Liver (tissue), 9 donors: Measurements from ENCODE around the gene FAM131B. TPM values are rescaled to one million over a fixed set of nuclear protein-coding genes. Genes with fewer than 3 reads are reported as not detected.

ENCODE experiments used
- DNase-seq: peaks from one replicate; pipeline ENCODE4 v3.0.0-alpha.2; 2017; ENCODE audit warnings: low spot score
- H3K27ac ChIP-seq, 2 donors: one replicate each; pipeline ENCODE4 v1.7.0; 2013; ENCODE audit warnings: inconsistent platforms in 2 of 2, low read length in 2 of 2, control low read depth in 1 of 2, low read depth in 1 of 2, mild to moderate bottlenecking in 1 of 2
- H3K27me3 ChIP-seq, 4 donors: one replicate each; pipeline versions ENCODE4 v1.6.1 to v1.7.0; 2013; ENCODE audit warnings: low read length in 3 of 4, inconsistent platforms in 1 of 4, mild to moderate bottlenecking in 1 of 4, moderate library complexity in 1 of 4; ENCODE audit not compliant: control insufficient read depth in 4 of 4, insufficient read depth in 4 of 4
- H3K36me3 ChIP-seq, 4 donors: one replicate each; pipeline versions ENCODE4 v1.6.1 to v1.7.0; 2013; ENCODE audit warnings: low read length in 3 of 4, mild to moderate bottlenecking in 3 of 4, low read depth in 1 of 4, moderate library complexity in 1 of 4; ENCODE audit not compliant: control insufficient read depth in 4 of 4, insufficient read depth in 3 of 4
- H3K4me1 ChIP-seq, 4 donors: one replicate each; pipeline versions ENCODE4 v1.6.1 to v1.7.0; 2013; ENCODE audit warnings: low read length in 3 of 4, mild to moderate bottlenecking in 3 of 4, moderate library complexity in 1 of 4; ENCODE audit not compliant: control insufficient read depth in 4 of 4, insufficient read depth in 4 of 4
- H3K4me3 ChIP-seq, 3 donors: one replicate each; pipeline versions ENCODE4 v1.6.1 to v1.7.0; 2013; ENCODE audit warnings: low read length in 3 of 3, control low read depth in 1 of 3, low read depth in 1 of 3, mild to moderate bottlenecking in 1 of 3
- H3K9ac ChIP-seq, 2 donors: one replicate each; pipeline ENCODE4 v1.7.0; 2013; ENCODE audit warnings: low read length in 2 of 2, mild to moderate bottlenecking in 2 of 2, moderate library complexity in 2 of 2, control low read depth in 1 of 2, low read depth in 1 of 2
- H3K9me3 ChIP-seq, 4 donors: one replicate each; pipeline versions ENCODE4 v1.6.1 to v1.7.0; 2013; ENCODE audit warnings: low read length in 3 of 4; ENCODE audit not compliant: control insufficient read depth in 4 of 4
- EGR1 ChIP-seq, 2 donors: IDR thresholded peaks; 2 replicates each; pipeline ENCODE4 v1.6.1; 2016 to 2018; ENCODE audit warnings: antibody characterized with exemption in 2 of 2, low read depth in 2 of 2
- FOXA2 ChIP-seq: IDR thresholded peaks from 2 replicates; pipeline ENCODE4 v1.6.1; 2016; ENCODE audit warnings: antibody characterized with exemption
- GABPA ChIP-seq, 2 donors: IDR thresholded peaks in 1 of 2; conservative IDR thresholded peaks in 1 of 2; 2 replicates each; pipeline ENCODE4 v1.6.1; 2016; ENCODE audit warnings: antibody characterized with exemption in 2 of 2, mild to moderate bottlenecking in 1 of 2, moderate library complexity in 1 of 2
- HNF4A ChIP-seq, 2 donors: conservative IDR thresholded peaks; 2 replicates each; pipeline ENCODE4 v1.6.1; 2016; ENCODE audit warnings: antibody characterized with exemption in 2 of 2, mild to moderate bottlenecking in 2 of 2
- HNF4G ChIP-seq: IDR thresholded peaks from 2 replicates; pipeline ENCODE4 v1.6.1; 2016; ENCODE audit warnings: antibody characterized with exemption
- MAX ChIP-seq: IDR thresholded peaks from 2 replicates; pipeline ENCODE4 v1.6.1; 2016; ENCODE audit warnings: antibody characterized with exemption
- NR2F2 ChIP-seq: IDR thresholded peaks from 2 replicates; pipeline ENCODE4 v1.6.1; 2016; ENCODE audit warnings: antibody characterized with exemption
- RXRA ChIP-seq, 2 donors: IDR thresholded peaks; 2 replicates each; pipeline ENCODE4 v1.6.1; 2017 to 2018; ENCODE audit warnings: antibody characterized with exemption in 2 of 2, mild to moderate bottlenecking in 1 of 2
- SP1 ChIP-seq: IDR thresholded peaks from 2 replicates; pipeline ENCODE4 v1.6.1; 2018; ENCODE audit warnings: antibody characterized with exemption, mild to moderate bottlenecking
- TAF1 ChIP-seq: conservative IDR thresholded peaks from 2 replicates; pipeline ENCODE4 v1.6.1; 2016; ENCODE audit warnings: antibody characterized with exemption, mild to moderate bottlenecking
- YY1 ChIP-seq: IDR thresholded peaks from 2 replicates; pipeline ENCODE4 v1.6.1; 2016; ENCODE audit warnings: antibody characterized with exemption, mild to moderate bottlenecking
- WGBS: extraction: QIAGEN DNeasy Blood & Tissue Kit; methylation state at CpG from one replicate; pipeline ENCODE4 v1.1.7; 2013; 5-methylcytosine and 5-hydroxymethylcytosine counted together
- polyA plus RNA-seq, 2 donors: library from polyadenylated mRNA; stranded (reverse) in 1 of 2; unstranded in 1 of 2; fragments of 200-250 nt in 1 of 2; fragments of >200 nt in 1 of 2; fragmentation: Nextera tagmentation in 1 of 2; extraction: Ambion mirVana in 1 of 2; gene quantifications; one replicate each; pipeline versions ENCODE4 v1.2.1 to v1.2.3, GENCODE V29; 2013 to 2015
- total RNA-seq, 2 donors: library from RNA; depleted of rRNA; stranded (reverse); fragments of >200 nt; gene quantifications; one replicate each; pipeline ENCODE4 v1.2.3, GENCODE V29; 2014
- TF ChIP-seq, protein P1 (sequence below): IDR thresholded peaks from 2 replicates; pipeline ENCODE4 v1.6.1; 2016; ENCODE audit warnings: antibody characterized with exemption
- TF ChIP-seq, protein P2 (sequence below): IDR thresholded peaks from 2 replicates; pipeline ENCODE4 v1.6.1; 2016; ENCODE audit warnings: antibody characterized with exemption, mild to moderate bottlenecking
- donor health status: healthy.
- donor health status: healthy.
- donor health status: healthy.
- donor health status: healthy.
- donor health status: healthy.

The FAM131B gene
- total and polyA plus RNA-seq, 4 donors, result 0.06 to 0.14 (median 0.08) TPM; not detected in 1

DNA sequence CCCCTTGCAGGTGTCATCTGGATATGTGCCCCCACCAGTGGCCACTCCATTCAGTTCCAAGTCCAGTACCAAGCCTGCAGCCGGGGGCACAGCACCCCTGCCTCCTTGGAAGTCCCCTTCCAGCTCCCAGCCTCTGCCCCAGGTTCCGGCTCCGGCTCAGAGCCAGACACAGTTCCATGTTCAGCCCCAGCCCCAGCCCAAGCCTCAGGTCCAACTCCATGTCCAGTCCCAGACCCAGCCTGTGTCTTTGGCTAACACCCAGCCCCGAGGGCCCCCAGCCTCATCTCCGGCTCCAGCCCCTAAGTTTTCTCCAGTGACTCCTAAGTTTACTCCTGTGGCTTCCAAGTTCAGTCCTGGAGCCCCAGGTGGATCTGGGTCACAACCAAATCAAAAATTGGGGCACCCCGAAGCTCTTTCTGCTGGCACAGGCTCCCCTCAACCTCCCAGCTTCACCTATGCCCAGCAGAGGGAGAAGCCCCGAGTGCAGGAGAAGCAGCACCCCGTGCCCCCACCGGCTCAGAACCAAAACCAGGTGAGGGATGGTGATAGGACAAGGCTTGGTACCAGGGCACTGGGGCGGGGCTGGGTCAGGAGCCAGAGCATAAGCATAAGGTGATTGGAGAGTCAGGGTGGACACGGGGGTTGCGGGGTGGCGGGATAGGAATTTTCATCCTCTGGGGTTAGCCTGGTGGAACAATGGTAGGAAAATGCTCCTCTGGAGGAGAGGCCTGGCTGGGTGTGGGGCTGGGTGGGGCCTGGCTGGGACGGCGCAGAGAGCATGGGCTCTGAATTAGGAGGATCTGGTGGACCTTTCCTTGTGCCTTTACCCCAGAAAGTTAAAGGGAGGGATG, 20.5 kb upstream of the FAM131B start:
- TF ChIP-seq, protein P1, sequence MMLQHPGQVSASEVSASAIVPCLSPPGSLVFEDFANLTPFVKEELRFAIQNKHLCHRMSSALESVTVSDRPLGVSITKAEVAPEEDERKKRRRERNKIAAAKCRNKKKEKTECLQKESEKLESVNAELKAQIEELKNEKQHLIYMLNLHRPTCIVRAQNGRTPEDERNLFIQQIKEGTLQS, result no peak
- TF ChIP-seq NR2F2, result no peak
- no peak for TF ChIP-seq HNF4A (conservative IDR thresholded peaks at IDR 0.05)
- TF ChIP-seq MAX, result no peak
- no peak for TF ChIP-seq GABPA (IDR thresholded peaks at IDR 0.05 in 1 of 2, conservative IDR thresholded peaks at IDR 0.05 in 1 of 2)
- no peak for TF ChIP-seq TAF1
- Histone ChIP-seq H3K4me3 (peak overlapping the region; percentile 84 to 92 (median 87)), H3K4me1 (peaks cover 18 to 63% (median 50%) of the 10 kb centered on the region in 4 donors), H3K27ac (peak overlapping the region; percentile 96 to 98), H3K9me3 (no peaks in the 10 kb centered on the region), H3K36me3 (peaks cover 0 to 4% (median 1%) of the 10 kb centered on the region in 4 donors), H3K27me3 (no peaks in the 10 kb centered on the region), H3K9ac (peak overlapping the region in 1 of 2 donors; percentile 92)
- no peak for DNase-seq
- WGBS, result 93% methylated on average over 15 of the region's 15 CpGs

GRCh38 chr7:143382126-143382790, 19.7 kb upstream of the FAM131B start:
- Histone ChIP-seq H3K27me3 (no peaks in the 10 kb centered on the region), H3K36me3 (no peaks in the 10 kb centered on the region), H3K9me3 (no peaks in the 10 kb centered on the region), H3K4me1 (peaks cover 18 to 63% (median 50%) of the 10 kb centered on the region in 4 donors), H3K4me3 (peak overlapping the region; percentile 84 to 92 (median 87)), H3K27ac (peak overlapping the region; percentile 96 to 98), H3K9ac (peak overlapping the region; percentile 76 to 92)
- no peak for DNase-seq
- 17% methylated on average over 21 of the region's 21 CpGs for WGBS
- TF ChIP-seq HNF4A (conservative IDR thresholded peaks at IDR 0.05) (peak in 1 of 2 donors; percentile 33), NR2F2 (peak; percentile 26), RXRA (IDR thresholded peaks at IDR 0.05) (peak in 1 of 2 donors; percentile 22), SP1 (no peak)

- peak; percentile 71 for DNase-seq
- Histone ChIP-seq H3K27me3 (no peaks in the 10 kb centered on the region), H3K4me1 (peaks cover 18 to 60% (median 47%) of the 10 kb centered on the region in 4 donors), H3K36me3 (no peaks in the 10 kb centered on the region), H3K9me3 (no peaks in the 10 kb centered on the region), H3K27ac (peak overlapping the region; percentile 96 to 98), H3K4me3 (peak overlapping the region; percentile 84 to 92 (median 87)), H3K9ac (peak overlapping the region; percentile 76 to 92)
- TF ChIP-seq TAF1, result no peak
- TF ChIP-seq HNF4G, result no peak
- TF ChIP-seq HNF4A (conservative IDR thresholded peaks at IDR 0.05), result no peak
- TF ChIP-seq EGR1 (IDR thresholded peaks at IDR 0.05; ENCODE audit: low read depth in 2 of 2), result no peak
- TF ChIP-seq GABPA (IDR thresholded peaks at IDR 0.05 in 1 of 2, conservative IDR thresholded peaks at IDR 0.05 in 1 of 2), result no peak
- no peak for TF ChIP-seq FOXA2
- no peak for TF ChIP-seq MAX
- TF ChIP-seq YY1, result no peak
- TF ChIP-seq, protein P2, sequence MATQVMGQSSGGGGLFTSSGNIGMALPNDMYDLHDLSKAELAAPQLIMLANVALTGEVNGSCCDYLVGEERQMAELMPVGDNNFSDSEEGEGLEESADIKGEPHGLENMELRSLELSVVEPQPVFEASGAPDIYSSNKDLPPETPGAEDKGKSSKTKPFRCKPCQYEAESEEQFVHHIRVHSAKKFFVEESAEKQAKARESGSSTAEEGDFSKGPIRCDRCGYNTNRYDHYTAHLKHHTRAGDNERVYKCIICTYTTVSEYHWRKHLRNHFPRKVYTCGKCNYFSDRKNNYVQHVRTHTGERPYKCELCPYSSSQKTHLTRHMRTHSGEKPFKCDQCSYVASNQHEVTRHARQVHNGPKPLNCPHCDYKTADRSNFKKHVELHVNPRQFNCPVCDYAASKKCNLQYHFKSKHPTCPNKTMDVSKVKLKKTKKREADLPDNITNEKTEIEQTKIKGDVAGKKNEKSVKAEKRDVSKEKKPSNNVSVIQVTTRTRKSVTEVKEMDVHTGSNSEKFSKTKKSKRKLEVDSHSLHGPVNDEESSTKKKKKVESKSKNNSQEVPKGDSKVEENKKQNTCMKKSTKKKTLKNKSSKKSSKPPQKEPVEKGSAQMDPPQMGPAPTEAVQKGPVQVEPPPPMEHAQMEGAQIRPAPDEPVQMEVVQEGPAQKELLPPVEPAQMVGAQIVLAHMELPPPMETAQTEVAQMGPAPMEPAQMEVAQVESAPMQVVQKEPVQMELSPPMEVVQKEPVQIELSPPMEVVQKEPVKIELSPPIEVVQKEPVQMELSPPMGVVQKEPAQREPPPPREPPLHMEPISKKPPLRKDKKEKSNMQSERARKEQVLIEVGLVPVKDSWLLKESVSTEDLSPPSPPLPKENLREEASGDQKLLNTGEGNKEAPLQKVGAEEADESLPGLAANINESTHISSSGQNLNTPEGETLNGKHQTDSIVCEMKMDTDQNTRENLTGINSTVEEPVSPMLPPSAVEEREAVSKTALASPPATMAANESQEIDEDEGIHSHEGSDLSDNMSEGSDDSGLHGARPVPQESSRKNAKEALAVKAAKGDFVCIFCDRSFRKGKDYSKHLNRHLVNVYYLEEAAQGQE, result no peak
- TF ChIP-seq SP1, result no peak
- TF ChIP-seq, protein P1, result no peak
- WGBS, result under 1% methylated on average over 64 of the region's 64 CpGs
Measured at GRCh38 chr7:143381427-143382125, 19.1 kb upstream of the FAM131B start.
